Measurements from ENCODE around the gene TMEM145.
"Not testable (repeated sequence)": the region's sequence is repeated elsewhere in the genome, so short reads cannot be mapped to it uniquely, and the experiment has no call there.

The TMEM145 gene

GRCh38 chr19:42339126-42339860 lies 26.2 kb downstream of the TMEM145 start:
- DNase-seq = not testable (repeated sequence)

- DNase-seq = not testable (repeated sequence)
These were observed 26.8 kb downstream of the TMEM145 start for GRCh38 chr19:42339922-42340321.

DNA sequence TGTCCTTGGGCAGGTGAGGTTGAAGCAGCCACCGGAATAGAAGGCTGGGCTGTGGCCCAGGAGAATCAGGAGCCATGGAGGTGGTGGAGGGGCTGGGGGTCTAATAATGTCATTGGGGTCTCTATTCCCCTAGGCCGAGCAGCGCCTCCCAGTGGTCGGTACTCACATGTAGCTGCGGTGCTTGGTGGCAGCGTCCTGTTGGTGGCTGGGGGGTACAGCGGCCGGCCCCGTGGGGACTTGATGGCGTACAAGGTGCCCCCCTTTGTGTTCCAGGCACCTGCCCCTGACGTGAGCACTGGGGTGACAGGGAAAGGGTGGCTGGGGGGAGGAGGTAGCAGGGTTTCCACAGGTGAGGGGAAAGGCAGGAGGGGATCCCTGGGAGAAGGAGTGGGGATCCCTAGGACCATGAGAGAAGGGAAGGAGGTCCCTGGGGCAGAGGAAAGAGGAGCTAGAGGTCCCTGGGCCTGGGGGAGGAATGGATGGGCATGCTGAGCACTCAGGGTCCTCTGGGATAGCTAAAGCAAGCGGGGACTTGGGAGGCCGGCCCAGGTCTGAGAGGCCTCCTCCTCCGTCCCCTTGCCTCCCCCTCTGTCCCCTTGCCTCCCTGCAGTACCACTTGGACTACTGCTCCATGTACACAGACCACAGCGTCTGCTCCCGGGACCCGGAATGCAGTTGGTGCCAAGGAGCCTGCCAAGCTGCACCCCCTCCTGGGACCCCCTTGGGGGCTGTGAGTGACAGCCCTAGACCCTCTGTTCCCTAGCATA lies 30.4 kb downstream of the TMEM145 start:
- DNase-seq = no peak

DNA sequence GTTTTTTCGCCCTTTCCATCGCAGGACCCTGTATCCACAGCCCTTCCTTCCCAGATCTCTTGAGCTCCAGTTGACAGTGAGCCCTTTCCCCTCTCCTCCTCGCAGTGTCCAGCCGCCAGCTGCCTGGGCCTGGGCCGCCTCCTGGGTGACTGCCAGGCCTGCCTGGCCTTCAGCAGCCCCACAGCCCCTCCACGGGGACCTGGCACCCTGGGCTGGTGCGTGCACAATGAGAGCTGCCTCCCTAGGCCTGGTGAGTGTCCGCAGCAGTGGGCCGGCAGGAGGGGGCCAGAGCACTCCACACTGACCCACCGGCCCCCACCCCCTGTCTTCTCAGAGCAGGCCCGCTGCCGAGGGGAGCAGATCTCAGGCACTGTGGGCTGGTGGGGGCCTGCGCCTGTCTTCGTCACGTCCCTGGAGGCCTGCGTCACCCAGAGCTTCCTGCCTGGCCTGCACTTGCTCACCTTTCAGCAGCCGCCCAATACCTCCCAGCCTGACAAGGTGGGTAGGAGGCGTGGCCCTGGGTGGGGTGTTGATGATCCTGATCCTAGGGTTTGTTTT lies 31.3 kb downstream of the TMEM145 start:
- DNase-seq = no peak

DNA sequence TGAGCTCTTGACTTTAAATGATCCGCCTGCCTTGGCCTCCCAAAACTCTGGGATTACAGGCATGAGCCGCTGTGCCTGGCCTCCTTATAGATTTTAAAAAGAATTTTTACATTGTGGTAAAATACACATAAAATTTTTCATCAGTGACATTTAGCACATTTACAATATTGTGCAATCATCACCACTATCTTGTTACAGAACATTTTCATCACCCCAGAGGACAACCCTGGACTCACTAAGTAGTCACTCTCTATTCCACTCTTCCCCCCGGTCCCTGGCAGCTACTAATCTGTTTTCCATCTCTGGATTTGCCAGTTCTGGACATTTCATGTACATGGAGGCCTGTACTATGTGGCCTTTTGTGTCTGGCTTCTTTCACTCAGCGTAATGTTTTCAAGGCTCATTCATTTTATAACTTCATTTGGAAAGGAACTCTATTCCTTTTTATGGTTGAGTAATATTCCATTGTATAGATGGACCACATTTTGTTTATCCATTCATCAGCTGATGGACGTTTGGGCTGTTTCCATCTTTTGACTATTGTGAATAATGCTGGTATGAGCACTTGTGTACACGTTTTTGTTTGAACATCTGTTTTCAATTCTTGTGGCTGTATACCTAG lies 32.2 kb downstream of the TMEM145 start:
- DNase-seq = no peak

- no peak for DNase-seq
These were observed 35.1 kb downstream of the TMEM145 start for GRCh38 chr19:42348211-42348610.

- no peak for DNase-seq
These were observed 36.4 kb downstream of the TMEM145 start for GRCh38 chr19:42349378-42350107.

- DNase-seq = no peak
These were observed 37.3 kb downstream of the TMEM145 start for GRCh38 chr19:42350417-42350816.

GRCh38 chr19:42351079-42351735 lies 38.1 kb downstream of the TMEM145 start:
- no peak for DNase-seq

DNA sequence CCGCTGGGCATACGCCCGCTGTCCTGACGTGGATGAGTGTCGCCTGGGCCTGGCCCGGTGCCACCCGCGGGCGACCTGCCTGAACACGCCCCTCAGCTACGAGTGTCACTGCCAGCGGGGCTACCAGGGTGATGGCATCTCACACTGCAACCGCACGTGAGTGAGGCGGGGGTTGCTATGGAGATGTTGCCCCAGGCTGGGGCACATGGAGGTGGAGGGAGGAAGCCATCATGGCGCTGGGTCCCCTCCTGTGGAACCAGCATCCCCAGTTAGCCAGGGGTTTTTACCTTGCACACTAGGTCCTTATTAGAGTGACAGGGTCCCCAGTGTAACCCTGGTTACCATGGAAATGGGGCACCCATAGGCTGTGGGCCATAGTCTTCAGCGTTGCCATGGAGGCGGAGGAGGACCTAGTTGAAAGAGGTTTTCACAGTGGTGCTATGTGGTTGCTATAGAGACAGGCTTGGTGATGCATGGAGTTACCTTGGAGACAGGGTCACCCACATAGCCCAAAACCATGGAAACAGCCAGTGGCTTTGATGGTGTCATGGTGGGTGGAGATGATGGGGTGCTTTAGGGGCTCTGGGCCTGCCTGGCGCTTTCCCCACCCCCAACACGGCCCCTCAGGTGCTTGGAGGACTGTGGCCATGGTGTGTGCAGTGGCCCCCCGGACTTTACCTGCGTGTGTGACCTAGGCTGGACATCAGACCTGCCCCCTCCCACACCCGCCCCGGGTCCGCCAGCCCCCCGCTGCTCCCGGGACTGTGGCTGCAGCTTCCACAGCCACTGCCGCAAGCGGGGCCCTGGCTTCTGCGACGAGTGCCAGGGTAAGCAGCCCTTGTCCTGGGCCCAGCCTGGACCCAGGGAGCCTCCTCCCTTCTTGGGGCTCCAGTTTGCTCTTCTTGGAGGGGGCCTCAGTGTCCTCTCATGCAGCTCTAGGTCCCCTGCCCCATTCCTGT lies 39.5 kb downstream of the TMEM145 start:
- DNase-seq = no peak

DNA sequence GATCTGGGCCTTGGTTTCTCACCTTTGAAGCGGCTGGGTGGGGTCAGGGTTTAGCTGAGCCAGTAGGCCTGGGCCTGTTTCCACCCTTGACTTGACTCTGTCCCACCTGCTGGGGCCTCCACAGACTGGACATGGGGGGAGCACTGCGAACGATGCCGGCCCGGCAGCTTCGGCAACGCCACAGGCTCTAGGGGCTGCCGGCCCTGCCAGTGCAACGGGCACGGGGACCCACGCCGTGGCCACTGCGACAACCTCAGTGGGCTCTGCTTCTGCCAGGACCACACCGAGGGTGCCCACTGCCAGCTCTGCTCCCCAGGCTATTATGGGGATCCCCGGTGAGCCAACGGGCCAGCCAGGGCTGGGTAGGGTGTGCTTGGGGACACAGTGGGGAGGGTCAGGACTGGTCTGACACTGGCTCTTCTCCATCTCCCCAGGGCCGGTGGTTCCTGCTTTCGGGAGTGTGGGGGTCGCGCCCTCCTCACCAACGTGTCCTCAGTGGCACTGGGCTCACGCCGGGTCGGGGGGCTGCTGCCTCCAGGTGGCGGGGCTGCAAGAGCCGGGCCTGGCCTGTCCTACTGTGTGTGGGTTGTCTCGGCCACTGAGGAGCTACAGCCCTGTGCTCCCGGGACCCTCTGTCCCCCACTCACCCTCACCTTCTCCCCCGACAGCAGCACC lies 40.4 kb downstream of the TMEM145 start:
- DNase-seq = no peak

GRCh38 chr19:42355896-42356295 lies 42.8 kb downstream of the TMEM145 start:
- DNase-seq = no peak

DNA sequence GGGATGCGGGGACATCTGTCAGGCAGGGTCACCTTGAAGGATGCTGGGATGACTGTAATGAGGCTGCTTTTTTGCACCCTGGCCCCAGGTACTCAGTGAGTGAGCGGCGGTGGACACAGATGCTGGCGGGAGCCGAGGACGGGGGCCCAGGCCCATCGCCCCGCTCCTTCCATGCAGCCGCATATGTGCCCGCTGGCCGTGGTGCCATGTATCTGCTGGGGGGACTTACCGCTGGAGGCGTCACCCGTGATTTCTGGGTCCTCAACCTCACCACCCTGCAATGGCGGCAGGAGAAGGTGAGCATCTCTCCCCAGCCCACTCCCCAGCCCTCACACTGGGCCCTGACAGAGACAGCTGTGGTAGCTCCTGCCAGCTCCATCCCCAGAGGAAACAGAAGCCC lies 43.6 kb downstream of the TMEM145 start:
- DNase-seq = no peak

DNA sequence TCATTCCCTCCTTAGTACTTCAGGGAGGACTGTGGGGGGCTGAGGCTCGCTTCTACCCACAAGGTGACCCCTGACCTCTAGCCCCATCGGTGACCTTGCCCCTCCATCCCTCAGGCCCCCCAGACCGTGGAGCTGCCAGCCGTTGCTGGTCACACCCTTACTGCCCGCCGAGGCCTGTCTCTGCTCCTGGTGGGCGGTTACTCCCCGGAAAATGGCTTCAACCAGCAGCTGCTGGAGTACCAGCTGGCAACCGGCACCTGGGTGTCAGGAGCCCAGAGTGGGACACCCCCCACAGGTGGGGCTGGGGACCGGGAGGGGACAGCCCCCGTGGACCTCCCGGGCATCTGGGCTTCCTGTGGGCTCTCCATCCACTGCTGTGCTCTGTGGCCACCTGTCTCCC lies 44.2 kb downstream of the TMEM145 start:
- DNase-seq = no peak

DNA sequence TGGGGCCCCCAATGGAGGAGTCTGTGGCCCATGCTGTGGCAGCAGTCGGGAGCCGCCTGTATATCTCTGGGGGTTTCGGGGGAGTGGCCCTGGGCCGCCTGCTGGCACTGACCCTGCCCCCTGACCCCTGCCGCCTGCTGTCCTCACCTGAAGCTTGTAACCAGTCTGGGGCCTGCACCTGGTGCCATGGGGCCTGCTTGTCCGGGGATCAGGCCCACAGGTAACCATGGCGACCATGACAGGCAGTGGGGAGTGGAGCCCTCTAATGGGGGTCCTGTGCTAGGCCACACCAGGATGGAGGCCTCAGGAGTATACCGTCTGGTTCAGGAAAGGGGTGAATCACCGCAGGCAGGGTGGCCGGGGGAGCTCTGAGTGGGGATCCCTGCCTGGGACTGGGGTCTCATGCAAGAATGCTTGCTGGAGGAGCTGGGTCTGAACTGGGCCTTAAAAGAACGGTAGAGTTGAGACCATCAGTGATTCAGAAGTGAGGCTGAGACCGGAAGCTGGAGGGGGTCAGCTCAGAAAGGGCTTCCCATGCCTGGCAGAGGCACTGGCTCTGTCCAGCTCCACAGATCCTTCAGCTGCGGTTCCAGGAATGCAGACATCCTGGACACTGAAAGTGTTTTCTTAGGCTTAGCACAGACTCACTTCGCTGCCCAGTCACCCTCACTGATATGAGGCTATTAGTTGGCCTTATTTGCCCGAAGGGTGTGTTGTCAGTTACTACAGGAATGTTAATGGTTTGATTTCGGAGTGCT lies 47.9 kb downstream of the TMEM145 start:
- DNase-seq = no peak

GRCh38 chr19:42361545-42361910 lies 48.4 kb downstream of the TMEM145 start:
- DNase-seq = no peak

- no peak for DNase-seq
These were observed 49.2 kb downstream of the TMEM145 start for GRCh38 chr19:42362342-42362741.

GRCh38 chr19:42362891-42363440 lies 49.9 kb downstream of the TMEM145 start:
- no peak for DNase-seq

DNA sequence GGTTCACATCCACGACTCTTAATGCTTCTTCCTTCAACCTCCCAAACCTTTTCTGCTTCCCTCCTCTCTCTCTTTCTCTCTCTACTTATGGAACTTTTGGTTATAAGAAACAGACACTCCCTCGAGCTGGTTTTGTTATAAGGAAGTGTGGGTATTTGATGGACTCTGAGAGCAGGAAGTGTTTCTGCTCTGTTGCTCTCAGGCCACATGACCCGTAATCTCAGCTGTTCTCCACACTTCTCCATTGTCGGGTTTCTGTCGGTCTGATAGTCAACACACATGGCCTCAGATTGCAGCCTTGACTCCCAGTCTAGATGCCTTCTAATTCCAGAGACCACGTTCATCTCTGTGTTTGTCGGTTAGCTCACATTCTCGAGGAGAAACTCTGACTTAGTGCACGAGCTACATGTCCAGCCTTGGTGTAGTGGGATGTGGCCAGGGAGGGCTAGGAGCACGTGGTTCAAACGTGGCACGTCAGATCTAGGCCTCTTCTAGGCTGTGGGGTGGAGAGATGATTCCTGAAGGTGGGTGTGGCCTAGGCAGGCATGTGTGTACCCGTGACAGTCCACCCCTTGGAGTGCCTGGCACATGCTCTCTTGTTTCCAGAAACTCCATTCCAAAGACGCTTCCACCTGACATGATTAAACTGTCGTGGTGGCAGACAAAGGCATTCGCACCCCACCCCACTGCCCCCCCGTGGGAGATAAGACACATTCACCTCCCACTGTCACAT lies 50.7 kb downstream of the TMEM145 start:
- no peak for DNase-seq
